HG03342 (cell line): Measurements from ENCODE around the gene CERS6.
A peak's percentile ranks its signal among the peaks of the same experiment; 100 is the strongest.

Experiments
- ATAC-seq: cut with Tn5 transposase; IDR thresholded peaks from one replicate; pipeline ENCODE4 v1.9.1; 2021; ENCODE audit warnings: mild to moderate bottlenecking, moderate library complexity; ENCODE audit not compliant: unreplicated experiment

Gene CERS6

GRCh38 chr2:168441214-168441872, 14.7 kb upstream of the CERS6 start:
- ATAC-seq: no peak

- ATAC-seq: no peak
Observed at GRCh38 chr2:168443818-168444217, 12.3 kb upstream of the CERS6 start.

GRCh38 chr2:168445960-168446359, 10.1 kb upstream of the CERS6 start:
- ATAC-seq: no peak

- ATAC-seq: no peak
Observed at GRCh38 chr2:168448980-168449379, 7.1 kb upstream of the CERS6 start.

- no peak for ATAC-seq
Observed at GRCh38 chr2:168449419-168449818, 6.7 kb upstream of the CERS6 start.

GRCh38 chr2:168450171-168450570, 5.9 kb upstream of the CERS6 start:
- ATAC-seq: no peak

DNA sequence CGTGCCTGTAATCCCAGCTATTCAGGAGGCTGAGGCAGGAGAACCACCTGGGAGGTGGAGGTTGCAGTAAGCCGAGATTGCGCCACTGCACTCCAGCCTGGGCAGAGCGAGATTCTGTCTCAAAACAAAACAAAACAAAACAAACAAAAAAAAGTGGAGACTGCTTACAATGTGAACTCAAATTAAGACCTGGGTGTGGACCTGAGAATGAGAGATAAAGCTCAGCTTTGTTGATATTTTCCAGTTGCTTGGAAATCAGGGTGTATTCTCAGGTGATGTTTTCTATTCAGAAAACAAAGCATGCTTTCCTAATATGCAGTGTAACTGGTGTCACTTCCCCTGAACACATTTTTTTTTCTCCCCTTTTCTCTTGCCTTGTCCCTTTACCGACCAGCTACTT, 5.3 kb upstream of the CERS6 start:
- ATAC-seq: no peak

DNA sequence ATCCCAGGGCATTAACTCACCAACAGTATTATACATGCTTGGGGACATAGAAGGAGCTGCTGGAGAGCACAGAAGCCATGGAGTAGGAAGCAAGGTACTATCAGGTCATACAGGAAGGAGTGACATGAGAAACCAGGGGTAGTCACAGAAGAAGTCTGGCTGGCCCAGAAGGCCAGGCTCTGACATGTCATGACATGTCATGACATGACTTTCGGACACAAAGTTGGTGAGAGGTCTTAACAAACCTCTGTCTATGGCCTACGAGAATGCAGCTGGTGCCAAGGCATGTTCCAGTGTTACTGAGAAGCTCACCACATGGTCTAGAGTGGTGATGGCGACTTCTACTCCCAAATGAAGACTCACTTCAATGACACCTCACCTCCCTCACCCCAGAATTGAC, 3.3 kb upstream of the CERS6 start:
- no peak for ATAC-seq

- no peak for ATAC-seq
Observed at GRCh38 chr2:168453404-168453803, 2.7 kb upstream of the CERS6 start.

DNA sequence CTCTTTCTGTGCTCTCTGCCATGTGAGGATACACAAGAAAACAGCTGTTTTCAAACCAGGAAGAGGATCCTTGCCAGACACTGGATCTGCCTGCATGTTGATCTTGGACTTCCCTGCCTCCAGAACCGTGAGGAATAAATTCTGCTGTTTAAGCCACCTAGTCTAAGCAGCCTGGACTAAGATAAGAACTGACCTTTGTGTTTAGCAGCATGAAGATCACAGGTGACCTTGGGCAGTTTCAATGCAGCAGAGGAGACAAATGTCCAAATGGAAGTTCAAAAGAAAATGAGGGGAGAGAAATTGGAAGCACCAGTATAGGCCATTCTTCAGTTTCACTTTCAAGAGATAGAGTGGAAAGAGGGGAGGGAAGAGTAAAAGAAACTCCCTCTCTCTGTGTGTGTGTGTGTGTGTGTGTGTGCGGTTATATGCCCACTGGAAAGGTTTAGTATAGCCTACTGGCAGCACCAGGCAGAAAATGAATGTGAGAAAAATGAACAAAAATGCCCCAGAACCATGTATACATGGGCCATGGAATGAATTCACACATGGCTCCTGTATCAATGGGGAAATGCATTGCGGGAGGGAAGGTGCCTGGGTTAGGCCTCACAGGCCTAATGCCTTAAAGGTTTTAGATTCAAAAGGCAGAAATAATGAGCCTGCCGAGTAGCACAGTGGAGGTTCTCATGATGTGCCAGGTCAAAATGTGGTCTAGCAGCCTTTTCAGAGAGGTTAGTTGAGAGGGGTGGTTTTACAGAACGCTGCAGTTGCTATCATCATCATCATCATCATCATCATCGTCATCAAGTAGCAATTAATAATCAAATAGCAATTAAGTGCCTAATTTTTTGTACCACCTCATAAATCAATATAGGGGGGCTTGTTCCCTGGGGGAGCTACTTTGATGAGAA, 1.1 kb upstream of the CERS6 start:
- ATAC-seq: no peak

DNA sequence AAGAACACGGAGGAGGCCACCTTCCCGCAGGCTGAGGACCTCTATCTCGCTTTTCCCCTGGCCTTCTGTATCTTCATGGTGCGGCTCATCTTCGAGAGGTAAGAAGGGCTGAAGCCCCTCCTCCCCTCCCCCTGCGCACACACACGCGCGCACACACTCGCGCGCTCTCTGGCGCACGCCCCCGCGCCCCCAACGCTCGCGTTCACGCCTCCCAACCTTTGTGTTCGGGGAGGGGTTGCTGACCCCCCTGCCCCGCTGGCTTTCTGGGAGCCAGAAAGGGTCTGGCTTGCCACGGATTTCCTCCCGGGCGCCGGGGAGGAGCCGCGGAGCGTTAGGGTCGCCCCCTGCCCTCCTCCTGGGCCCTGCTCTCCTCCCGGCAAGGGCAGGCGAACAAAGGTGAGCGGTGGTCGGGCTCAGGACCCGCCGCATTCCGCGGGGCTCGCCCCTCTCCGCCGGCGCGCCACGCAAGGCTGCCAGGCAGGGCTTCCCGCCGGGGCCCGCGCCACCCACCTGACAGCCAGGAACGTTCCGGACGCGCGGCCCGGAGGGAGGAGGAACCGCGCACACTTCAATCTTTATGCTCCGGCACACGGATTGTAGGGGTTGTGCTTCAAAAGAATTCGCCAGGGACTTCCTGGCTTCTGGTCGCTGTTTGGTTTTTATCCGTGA, 583 bp downstream of the CERS6 start:
- peak; percentile 22 for ATAC-seq

DNA sequence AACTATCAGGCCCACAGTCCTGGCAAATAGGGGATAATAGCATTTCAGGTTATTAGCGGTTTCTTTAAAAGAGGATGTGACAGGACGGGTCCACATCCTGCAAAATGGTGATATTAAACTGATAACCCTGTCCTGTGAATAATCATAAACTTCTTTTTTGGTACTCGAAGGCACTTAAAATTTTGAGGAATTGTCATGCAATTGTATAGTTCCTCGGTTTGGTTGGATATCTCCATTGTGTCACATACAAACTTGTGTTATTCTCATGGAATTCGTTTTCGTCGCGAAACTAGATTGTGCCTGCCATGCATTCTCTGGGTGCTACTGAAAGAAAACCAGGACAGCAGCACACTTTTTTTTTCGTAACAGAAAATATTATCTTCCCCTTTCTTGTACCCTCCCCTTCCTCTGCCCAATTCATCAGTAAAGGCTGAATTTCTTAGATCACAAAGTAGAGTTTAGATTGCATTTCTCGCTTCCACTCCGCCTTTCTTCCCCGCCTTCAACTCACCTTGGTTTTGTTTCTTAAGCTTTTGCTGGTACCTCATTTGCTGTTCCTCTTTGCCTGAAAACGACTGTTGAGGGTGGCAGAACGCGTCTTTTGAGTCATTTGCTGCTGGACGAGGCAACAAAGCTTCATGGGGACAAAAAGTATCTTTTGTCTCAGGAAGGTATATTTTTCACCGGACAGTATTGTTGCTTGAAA, 1.3 kb downstream of the CERS6 start:
- ATAC-seq: peak; percentile 0

DNA sequence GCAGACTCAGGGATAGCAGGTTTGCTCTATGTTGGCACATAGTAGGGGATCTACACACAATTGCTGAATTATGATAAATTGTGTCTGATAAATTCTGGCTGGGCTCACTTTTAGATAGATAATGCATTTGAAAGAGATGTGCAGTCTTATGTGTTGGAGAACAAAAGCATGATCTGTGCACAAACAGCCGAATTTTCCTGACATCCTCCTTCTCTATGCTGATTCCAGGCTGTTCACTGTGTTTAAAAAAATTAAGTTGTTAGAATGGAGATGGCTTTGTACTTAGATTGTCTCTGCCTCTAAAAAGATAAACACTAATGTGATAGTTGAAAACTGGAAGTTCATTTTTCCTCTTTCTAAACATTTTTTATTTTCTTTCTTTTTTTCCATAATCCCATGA, 2.1 kb downstream of the CERS6 start:
- no peak for ATAC-seq

DNA sequence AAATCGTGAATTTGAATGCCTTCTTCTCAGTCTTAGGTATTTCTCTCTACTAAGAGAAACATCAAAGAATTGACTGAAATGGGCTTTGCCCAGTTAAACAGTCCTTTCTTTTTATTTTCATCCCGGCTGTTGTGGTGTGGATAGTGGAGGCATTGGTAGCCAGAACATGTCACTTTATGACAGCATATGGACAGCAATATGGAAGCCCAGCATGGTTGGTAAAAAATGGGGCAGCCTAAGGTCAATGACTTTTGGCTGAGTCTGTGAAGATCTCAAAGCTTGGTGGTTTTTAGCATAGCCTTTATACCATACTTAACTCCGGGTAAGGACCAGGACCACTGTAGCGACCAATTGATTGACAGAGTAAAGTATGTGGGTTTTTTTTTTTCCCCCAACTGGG, 3.2 kb downstream of the CERS6 start:
- ATAC-seq: no peak

GRCh38 chr2:168460571-168460970, 4.5 kb downstream of the CERS6 start:
- no peak for ATAC-seq

DNA sequence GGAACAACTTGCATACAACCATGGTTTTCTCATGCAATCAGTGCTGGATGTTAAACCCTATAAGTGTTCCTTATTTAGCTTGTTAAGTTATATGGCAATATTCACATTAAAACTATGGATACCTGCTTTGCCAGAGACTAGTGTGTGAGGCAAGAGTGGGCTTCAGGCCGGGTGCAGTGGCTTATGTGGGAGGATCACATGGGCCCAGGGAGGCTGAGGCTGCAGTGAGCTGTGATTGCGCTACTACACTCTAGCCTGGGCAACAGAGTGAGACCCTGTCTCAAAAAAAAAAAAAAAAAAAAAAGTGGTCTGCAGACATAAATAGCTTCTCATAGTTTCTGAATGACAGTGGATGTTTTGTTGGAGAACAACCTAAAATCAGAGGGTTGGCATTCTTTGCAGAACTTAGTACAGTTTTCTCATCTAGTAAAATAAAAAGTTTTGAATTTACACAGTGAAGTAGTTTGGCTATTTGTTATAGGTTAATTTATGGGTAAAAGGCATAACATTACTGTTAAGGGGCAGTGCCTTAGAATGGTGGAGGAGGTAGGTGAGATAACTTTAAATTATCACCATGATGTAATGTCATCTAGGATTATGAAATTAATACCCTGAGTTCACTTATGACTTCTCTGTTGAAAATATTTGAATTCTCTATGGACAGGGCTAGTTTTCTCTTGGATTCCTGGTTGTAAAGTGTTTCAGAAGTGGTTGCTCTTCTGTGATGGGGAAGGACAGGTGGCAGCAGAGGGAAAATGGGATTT, 5.3 kb downstream of the CERS6 start:
- no peak for ATAC-seq

- ATAC-seq: no peak
Observed at GRCh38 chr2:168461942-168462331, 5.9 kb downstream of the CERS6 start.

- ATAC-seq: no peak
Observed at GRCh38 chr2:168462543-168463045, 6.5 kb downstream of the CERS6 start.

DNA sequence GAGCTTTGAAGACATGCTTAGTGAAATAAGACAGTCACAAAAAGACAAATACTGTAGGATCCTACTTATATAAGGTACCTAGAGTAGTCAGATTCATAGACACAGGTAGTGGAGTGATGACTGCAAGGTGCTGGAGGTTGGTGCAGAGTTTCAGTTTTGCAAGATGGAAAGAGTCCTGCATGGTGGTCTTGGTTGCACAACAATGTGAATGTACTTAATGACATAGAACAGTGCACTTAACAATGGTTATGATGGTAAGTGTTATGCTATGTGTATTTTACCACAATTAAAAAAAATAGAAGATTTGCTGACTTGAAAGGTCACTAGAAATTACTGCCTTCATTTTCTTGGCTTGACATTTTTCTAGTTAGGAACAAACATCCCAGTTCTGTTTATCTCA, 9.5 kb downstream of the CERS6 start:
- no peak for ATAC-seq

DNA sequence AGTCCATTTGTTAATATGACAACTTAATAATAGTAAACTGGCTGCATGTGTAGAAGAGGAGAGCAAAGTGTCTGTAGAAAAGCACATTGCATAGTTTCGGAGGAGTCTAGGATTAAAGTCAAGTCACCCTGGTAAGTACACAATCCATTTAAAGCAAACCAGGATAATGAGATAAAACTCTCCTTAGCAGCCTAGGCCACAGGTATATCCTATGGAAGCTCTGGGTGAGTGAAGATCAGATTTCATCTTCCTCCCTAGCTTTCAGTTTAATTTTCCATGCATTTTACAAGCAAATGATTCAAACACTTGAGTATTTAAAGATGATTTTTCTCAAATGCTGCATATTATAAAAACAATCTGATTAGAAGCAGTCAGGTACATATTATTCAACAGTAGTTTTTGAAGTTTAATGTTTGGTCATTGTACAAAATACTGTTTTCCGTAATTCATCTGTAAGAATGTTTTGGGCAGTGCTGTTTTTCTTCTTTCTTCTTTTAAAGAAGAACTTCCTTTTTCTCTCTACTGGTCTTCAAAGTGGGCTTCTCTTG, 10.2 kb downstream of the CERS6 start:
- no peak for ATAC-seq
